Fibroblast of peridontal ligament (primary cell): Measurements from ENCODE around the gene LDHD.

Experiments
- DNase-seq: peaks from one replicate; pipeline ENCODE4 v3.0.0-alpha.2; 2010; ENCODE audit errors: extremely low read depth

Gene LDHD

GRCh38 chr16:75062135-75062975 lies 54.2 kb downstream of the LDHD start:
- DNase-seq = no peak
